Sigmoid colon (tissue), 4 donors: ENCODE results near the gene HSPA6.
"Not testable (repeated sequence)": the region's sequence is repeated elsewhere in the genome, so short reads cannot be mapped to it uniquely, and the experiment has no call there.

Experiments used
- CTCF ChIP-seq, 4 experiments: fragments of 450-650 bp in 3 of 4; fragments of 200-600 bp in 1 of 4; IDR thresholded peaks; one replicate each; pipeline ENCODE4 v1.5.1; 2016 to 2019; ENCODE audit warnings: antibody characterized with exemption in 4 of 4, mild to moderate bottlenecking in 3 of 4, moderate library complexity in 2 of 4
- EP300 ChIP-seq, 4 donors: sonication (generic); formaldehyde crosslinking; IDR thresholded peaks; one replicate each; pipeline ENCODE4 v1.6.1; 2017; ENCODE audit warnings: antibody characterized with exemption in 4 of 4
- POLR2A ChIP-seq, 2 donors: fragments of 450-650 bp; IDR thresholded peaks; one replicate each; pipeline ENCODE4 v1.6.1; 2016; ENCODE audit warnings: antibody characterized with exemption in 2 of 2, mild to moderate bottlenecking in 2 of 2, moderate library complexity in 2 of 2
- POLR2AphosphoS5 ChIP-seq, 4 donors: sonication (generic); formaldehyde crosslinking; IDR thresholded peaks; one replicate each; pipeline ENCODE4 v1.6.1; 2017; ENCODE audit warnings: antibody characterized with exemption in 4 of 4

- TF ChIP-seq POLR2A, CTCF, EP300, POLR2AphosphoS5 (IDR thresholded peaks at IDR 0.05): not testable (repeated sequence)
These were observed 38.1 kb downstream of the HSPA6 start for GRCh38 chr1:161562441-161562840.
